Activated CD8-positive, alpha-beta memory T cell treated with anti-CD3 and anti-CD28 coated beads for 4 hours (primary cell): ENCODE results near the gene ACTG1.

Experiments
- DNase-seq, 2 donors: peaks; one replicate each; pipeline ENCODE4 v3.0.0-alpha.2; 2020; ENCODE audit warnings: low read depth in 2 of 2

Gene ACTG1

GRCh38 chr17:81512562-81513371, at the start of gene ACTG1:
Gene ACTG1, minus strand, starts transcription at chr17:81512799. Its CDS starts 445 bp downstream, at chr17:81512354.
- peak; percentile 84 to 85 for DNase-seq

- DNase-seq: no peak
Observed at GRCh38 chr17:81561494-81561885, 48.9 kb upstream of the ACTG1 start.

GRCh38 chr17:81558941-81559806, 46.6 kb upstream of the ACTG1 start:
- no peak for DNase-seq

- DNase-seq: no peak
Observed at GRCh38 chr17:81558115-81558468, 45.5 kb upstream of the ACTG1 start.

GRCh38 chr17:81557276-81558114, 44.9 kb upstream of the ACTG1 start:
- no peak for DNase-seq

- DNase-seq: no peak
Observed at GRCh38 chr17:81556863-81557262, 44.3 kb upstream of the ACTG1 start.

GRCh38 chr17:81556175-81556691, 43.6 kb upstream of the ACTG1 start:
- DNase-seq: no peak

- no peak for DNase-seq
Observed at GRCh38 chr17:81553616-81554181, 41.1 kb upstream of the ACTG1 start.

- DNase-seq: peak; percentile 43 to 47
Observed at GRCh38 chr17:81553018-81553615, 40.5 kb upstream of the ACTG1 start.

GRCh38 chr17:81552244-81553017, 39.8 kb upstream of the ACTG1 start, which contains the start of gene FAAP100:
Gene FAAP100, minus strand, starts transcription at chr17:81552353. Its CDS starts 23 bp downstream, at chr17:81552330.
- DNase-seq: peak; percentile 61 to 62

GRCh38 chr17:81551458-81552243, 39.1 kb upstream of the ACTG1 start:
- DNase-seq: no peak

GRCh38 chr17:81550830-81551457, 38.3 kb upstream of the ACTG1 start:
- DNase-seq: no peak

- no peak for DNase-seq
Observed at GRCh38 chr17:81550285-81550684, 37.7 kb upstream of the ACTG1 start.

GRCh38 chr17:81549826-81550225, 37.2 kb upstream of the ACTG1 start:
- no peak for DNase-seq

GRCh38 chr17:81549031-81549557, 36.5 kb upstream of the ACTG1 start:
- DNase-seq: no peak

GRCh38 chr17:81547614-81547982, 35.0 kb upstream of the ACTG1 start:
- DNase-seq: no peak

GRCh38 chr17:81546906-81547613, 34.5 kb upstream of the ACTG1 start:
- no peak for DNase-seq
